GM23338 (cell line): ENCODE measurements around the gene MYLK4. TPM values are rescaled to one million over a fixed set of nuclear protein-coding genes. Genes with fewer than 3 reads are reported as not detected.

Experiments used
- ATAC-seq: fragments of 200-7000 bp; cut with Tn5 transposase; 3 replicates; pipeline ENCODE4 v1.9.1; 2020
- DNase-seq: peaks from one replicate; pipeline ENCODE4 v3.0.0-alpha.2; 2015; ENCODE audit warnings: low spot score
- H2AFZ ChIP-seq: fragments of 200-600 bp; sonication (generic); 2 replicates; pipeline ENCODE4 v1.8.0; 2016; ENCODE audit warnings: antibody characterized with exemption, mild to moderate bottlenecking, moderate library complexity
- H3F3A ChIP-seq: fragments of 200-600 bp; sonication (generic); replicated peaks from 2 replicates; pipeline ENCODE4 v1.8.0; 2017; ENCODE audit warnings: antibody characterized with exemption, mixed run types, low read depth
- H3K27ac ChIP-seq: fragments of 200-600 bp; sonication (generic); 2 replicates; pipeline ENCODE4 v1.6.1; 2016; ENCODE audit warnings: low read depth
- H3K27me3 ChIP-seq: fragments of 200-600 bp; sonication (generic); 2 replicates; pipeline ENCODE4 v1.8.0; 2016; ENCODE audit warnings: mild to moderate bottlenecking, mixed run types, moderate library complexity; ENCODE audit not compliant: insufficient read depth
- H3K36me3 ChIP-seq: fragments of 200-600 bp; sonication (generic); 2 replicates; pipeline ENCODE4 v1.8.0; 2016; ENCODE audit warnings: mild to moderate bottlenecking; ENCODE audit not compliant: insufficient read depth
- H3K4me1 ChIP-seq: fragments of 200-600 bp; sonication (generic); 2 replicates; pipeline ENCODE4 v1.8.0; 2016; ENCODE audit warnings: mild to moderate bottlenecking, moderate library complexity; ENCODE audit not compliant: insufficient read depth
- H3K4me2 ChIP-seq: fragments of 200-600 bp; sonication (generic); 2 replicates; pipeline ENCODE4 v1.7.1; 2017; ENCODE audit warnings: mixed run types
- H3K4me3 ChIP-seq: fragments of 200-600 bp; sonication (generic); 2 replicates; pipeline ENCODE4 v1.6.1; 2016; ENCODE audit warnings: mixed run types
- H3K79me2 ChIP-seq: fragments of 200-600 bp; sonication (generic); replicated peaks from 2 replicates; pipeline ENCODE4 v1.8.0; 2017; ENCODE audit warnings: mild to moderate bottlenecking; ENCODE audit not compliant: insufficient read depth
- H3K9me2 ChIP-seq: fragments of 200-600 bp; sonication (generic); 2 replicates; pipeline ENCODE4 v1.8.0; 2017; ENCODE audit not compliant: insufficient read depth
- H4K20me1 ChIP-seq: fragments of 200-600 bp; sonication (generic); replicated peaks from 2 replicates; pipeline ENCODE4 v1.8.0; 2017; ENCODE audit warnings: mild to moderate bottlenecking; ENCODE audit not compliant: insufficient read depth
- H3K27ac Mint-ChIP-seq: 2 replicates; pipeline ENCODE4 v1.8.0; 2020; ENCODE audit warnings: inconsistent platforms, mild to moderate bottlenecking, moderate library complexity, mixed read lengths
- H3K27me3 Mint-ChIP-seq: 3 replicates; pipeline ENCODE4 v1.8.0; 2022; ENCODE audit warnings: low read depth, mild to moderate bottlenecking, moderate library complexity, mixed read lengths, inconsistent platforms; ENCODE audit not compliant: insufficient read depth, poor library complexity
- H3K36me3 Mint-ChIP-seq: 3 replicates; pipeline ENCODE4 v1.8.0; 2021; ENCODE audit warnings: low read depth, mild to moderate bottlenecking, inconsistent platforms, moderate library complexity, mixed read lengths
- H3K4me1 Mint-ChIP-seq: 3 replicates; pipeline ENCODE4 v1.8.0; 2020; ENCODE audit warnings: mild to moderate bottlenecking, inconsistent platforms, mixed read lengths
- H3K4me3 Mint-ChIP-seq: 3 replicates; pipeline ENCODE4 v1.8.0; 2021; ENCODE audit warnings: moderate library complexity, mild to moderate bottlenecking, inconsistent platforms, mixed read lengths
- H3K9me3 Mint-ChIP-seq: 3 replicates; pipeline ENCODE4 v1.8.0; 2020; ENCODE audit warnings: moderate library complexity, mild to moderate bottlenecking, inconsistent platforms, mixed read lengths
- CREB1 ChIP-seq: fragments of 250-450 bp; sonication (Bioruptor Pico); IDR thresholded peaks from 2 replicates; pipeline ENCODE4 v1.5.0; 2020; ENCODE audit warnings: low read depth, mild to moderate bottlenecking, moderate library complexity
- EZH2 ChIP-seq: fragments of 200-600 bp; sonication (generic); IDR thresholded peaks from one replicate; pipeline ENCODE4 v1.8.0; 2017; ENCODE audit warnings: antibody characterized with exemption, mild to moderate bottlenecking, low read depth; ENCODE audit not compliant: unreplicated experiment
- EZH2phosphoT487 ChIP-seq: fragments of 200-600 bp; sonication (generic); IDR thresholded peaks from one replicate; pipeline ENCODE4 v1.8.1; 2018; ENCODE audit warnings: antibody characterized with exemption; ENCODE audit not compliant: unreplicated experiment
- JUNB ChIP-seq: IDR thresholded peaks from one replicate; pipeline ENCODE4 v1.6.1; 2016; ENCODE audit warnings: antibody characterized with exemption; ENCODE audit not compliant: unreplicated experiment
- NANOG ChIP-seq: IDR thresholded peaks from 2 replicates; pipeline ENCODE4 v1.6.1; 2016; ENCODE audit warnings: antibody characterized with exemption, borderline replicate concordance
- POLR2AphosphoS5 ChIP-seq: IDR thresholded peaks from 2 replicates; pipeline ENCODE4 v1.6.1; 2016; ENCODE audit warnings: antibody characterized with exemption, low read depth
- STAT1 ChIP-seq: IDR thresholded peaks from one replicate; pipeline ENCODE4 v1.6.1; 2016; ENCODE audit warnings: antibody characterized with exemption; ENCODE audit not compliant: unreplicated experiment
- ZNF114 ChIP-seq: fragments of 250-450 bp; sonication (Bioruptor Pico); IDR thresholded peaks from 2 replicates; pipeline ENCODE4 v1.5.0; 2020; ENCODE audit warnings: mild to moderate bottlenecking, moderate library complexity
- ZNF331 ChIP-seq: fragments of 250-450 bp; sonication (Bioruptor Pico); IDR thresholded peaks from 2 replicates; pipeline ENCODE4 v1.5.0; 2020; ENCODE audit warnings: low read depth, mild to moderate bottlenecking, moderate library complexity
- polyA plus RNA-seq: library from polyadenylated mRNA; unstranded; fragments of >200 nt; fragmentation: Nextera tagmentation; extraction: Ambion mirVana; gene quantifications from 2 replicates; pipeline ENCODE4 v1.2.1, GENCODE V29; 2016
- total RNA-seq: library from RNA; depleted of rRNA; stranded (reverse); fragments of >200 nt; shearing (Covaris generic); gene quantifications from 2 replicates; pipeline ENCODE4 v1.2.3, GENCODE V29; 2014
- TF ChIP-seq, protein P1 (sequence below): IDR thresholded peaks from one replicate; pipeline ENCODE4 v1.6.1; 2018; ENCODE audit warnings: antibody characterized with exemption; ENCODE audit not compliant: unreplicated experiment
- TF ChIP-seq, protein P2 (sequence below): fragments of 250-450 bp; sonication (Bioruptor Pico); IDR thresholded peaks from 2 replicates; pipeline ENCODE4 v1.5.0; 2020; ENCODE audit warnings: mild to moderate bottlenecking, moderate library complexity
- TF ChIP-seq, protein P3 (sequence below): IDR thresholded peaks from 2 replicates; pipeline ENCODE4 v1.6.1; 2016; ENCODE audit warnings: antibody characterized with exemption
- TF ChIP-seq, protein P4 (sequence below), 2 experiments: fragments of 200-600 bp in 1 of 2; sonication (generic) in 1 of 2; conservative IDR thresholded peaks; 2 replicates each; pipeline versions ENCODE4 v1.5.1 to v1.6.1; 2016 to 2017; ENCODE audit warnings: antibody characterized with exemption in 2 of 2, low read depth in 2 of 2, mild to moderate bottlenecking in 2 of 2, moderate library complexity in 1 of 2

The MYLK4 gene
- total and polyA plus RNA-seq, 2 experiments from 2014 or later, result 0.03 to 0.17 TPM

DNA sequence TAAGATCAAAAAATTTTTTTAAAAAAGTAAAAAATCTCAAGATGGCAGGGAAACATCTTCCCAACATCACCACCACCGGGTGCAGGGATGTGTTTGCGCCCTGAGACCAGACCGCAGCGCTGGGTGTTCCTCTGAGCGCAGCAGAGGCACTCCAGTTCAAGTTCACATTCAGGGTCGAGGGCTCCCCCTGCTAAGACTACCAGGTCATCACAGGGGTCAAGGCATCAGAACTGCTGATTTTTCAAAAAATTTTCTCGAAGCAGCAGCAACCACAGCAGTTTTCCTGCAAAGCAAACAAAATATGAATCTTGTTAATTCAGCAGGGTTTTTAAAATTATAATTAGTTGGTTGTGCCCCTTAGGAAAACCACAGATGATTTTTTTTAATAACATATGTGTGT lies 83.1 kb downstream of the MYLK4 start (continued):
- TF ChIP-seq NANOG, result no peak

DNA sequence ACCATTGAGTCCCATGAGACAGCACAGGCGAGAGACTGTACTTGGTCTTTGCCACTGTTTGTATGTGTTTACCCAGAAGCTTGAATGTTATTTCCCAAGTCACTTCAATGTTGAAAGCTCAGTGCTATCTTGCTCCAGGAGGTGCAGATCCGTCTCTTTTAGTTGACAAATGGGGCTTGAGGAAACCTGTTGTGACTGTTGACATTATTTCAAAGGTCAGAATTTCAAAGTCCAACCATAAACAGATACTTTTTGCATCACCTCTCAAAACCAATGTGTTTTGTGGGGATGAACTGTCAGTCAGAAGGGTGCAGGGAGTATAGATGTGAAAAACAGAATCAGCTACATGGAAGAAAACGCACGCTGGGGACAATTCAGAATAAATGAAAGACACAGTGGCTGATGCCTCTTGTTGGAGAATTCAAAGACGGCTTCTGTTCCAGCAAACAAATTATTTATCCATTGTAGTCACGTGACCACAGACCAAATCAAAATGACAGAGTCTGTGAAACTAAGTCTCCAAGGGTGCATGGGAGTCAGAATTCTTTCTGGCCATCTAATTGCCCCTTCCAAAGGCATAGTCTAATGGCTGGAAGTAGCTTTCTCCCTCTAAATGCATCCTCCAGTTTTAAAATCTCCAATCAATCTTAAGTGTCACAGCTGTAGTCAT lies 83.7 kb downstream of the MYLK4 start:
- Histone ChIP-seq H3K27me3 (no peaks in the 10 kb centered on the region), H3K36me3 (no peaks in the 10 kb centered on the region), H3K4me1 (peaks cover 19% of the 10 kb centered on the region), H3K27ac (no peak overlapping the region), H3K4me3 (no peak overlapping the region), H3K79me2 (no peaks in the 10 kb centered on the region), H3K9me2 (0 out of 2 replicates have a peak, but pooled peaks cover 6% of the 10 kb centered on the region), H3F3A (no peaks in the 10 kb centered on the region), H2AFZ (0 out of 2 replicates have a peak overlapping the region, but pooled peaks have one; percentile 12), H4K20me1 (no peaks in the 10 kb centered on the region), H3K4me2 (no peak overlapping the region)
- no peak overlapping the region for H3K27ac Mint-ChIP-seq
- ATAC-seq, result no peak
- no peak for DNase-seq
- TF ChIP-seq NANOG, result no peak
- no peak for TF ChIP-seq ZNF331
- no peak for TF ChIP-seq JUNB
- TF ChIP-seq EZH2phosphoT487, result no peak
- TF ChIP-seq POLR2AphosphoS5, result no peak
- TF ChIP-seq, protein P1, sequence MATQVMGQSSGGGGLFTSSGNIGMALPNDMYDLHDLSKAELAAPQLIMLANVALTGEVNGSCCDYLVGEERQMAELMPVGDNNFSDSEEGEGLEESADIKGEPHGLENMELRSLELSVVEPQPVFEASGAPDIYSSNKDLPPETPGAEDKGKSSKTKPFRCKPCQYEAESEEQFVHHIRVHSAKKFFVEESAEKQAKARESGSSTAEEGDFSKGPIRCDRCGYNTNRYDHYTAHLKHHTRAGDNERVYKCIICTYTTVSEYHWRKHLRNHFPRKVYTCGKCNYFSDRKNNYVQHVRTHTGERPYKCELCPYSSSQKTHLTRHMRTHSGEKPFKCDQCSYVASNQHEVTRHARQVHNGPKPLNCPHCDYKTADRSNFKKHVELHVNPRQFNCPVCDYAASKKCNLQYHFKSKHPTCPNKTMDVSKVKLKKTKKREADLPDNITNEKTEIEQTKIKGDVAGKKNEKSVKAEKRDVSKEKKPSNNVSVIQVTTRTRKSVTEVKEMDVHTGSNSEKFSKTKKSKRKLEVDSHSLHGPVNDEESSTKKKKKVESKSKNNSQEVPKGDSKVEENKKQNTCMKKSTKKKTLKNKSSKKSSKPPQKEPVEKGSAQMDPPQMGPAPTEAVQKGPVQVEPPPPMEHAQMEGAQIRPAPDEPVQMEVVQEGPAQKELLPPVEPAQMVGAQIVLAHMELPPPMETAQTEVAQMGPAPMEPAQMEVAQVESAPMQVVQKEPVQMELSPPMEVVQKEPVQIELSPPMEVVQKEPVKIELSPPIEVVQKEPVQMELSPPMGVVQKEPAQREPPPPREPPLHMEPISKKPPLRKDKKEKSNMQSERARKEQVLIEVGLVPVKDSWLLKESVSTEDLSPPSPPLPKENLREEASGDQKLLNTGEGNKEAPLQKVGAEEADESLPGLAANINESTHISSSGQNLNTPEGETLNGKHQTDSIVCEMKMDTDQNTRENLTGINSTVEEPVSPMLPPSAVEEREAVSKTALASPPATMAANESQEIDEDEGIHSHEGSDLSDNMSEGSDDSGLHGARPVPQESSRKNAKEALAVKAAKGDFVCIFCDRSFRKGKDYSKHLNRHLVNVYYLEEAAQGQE, result no peak
- no peak for TF ChIP-seq EZH2
- no peak for TF ChIP-seq ZNF114 (CRISPR knock-in tag)
- TF ChIP-seq CREB1, result no peak
- TF ChIP-seq, protein P2, sequence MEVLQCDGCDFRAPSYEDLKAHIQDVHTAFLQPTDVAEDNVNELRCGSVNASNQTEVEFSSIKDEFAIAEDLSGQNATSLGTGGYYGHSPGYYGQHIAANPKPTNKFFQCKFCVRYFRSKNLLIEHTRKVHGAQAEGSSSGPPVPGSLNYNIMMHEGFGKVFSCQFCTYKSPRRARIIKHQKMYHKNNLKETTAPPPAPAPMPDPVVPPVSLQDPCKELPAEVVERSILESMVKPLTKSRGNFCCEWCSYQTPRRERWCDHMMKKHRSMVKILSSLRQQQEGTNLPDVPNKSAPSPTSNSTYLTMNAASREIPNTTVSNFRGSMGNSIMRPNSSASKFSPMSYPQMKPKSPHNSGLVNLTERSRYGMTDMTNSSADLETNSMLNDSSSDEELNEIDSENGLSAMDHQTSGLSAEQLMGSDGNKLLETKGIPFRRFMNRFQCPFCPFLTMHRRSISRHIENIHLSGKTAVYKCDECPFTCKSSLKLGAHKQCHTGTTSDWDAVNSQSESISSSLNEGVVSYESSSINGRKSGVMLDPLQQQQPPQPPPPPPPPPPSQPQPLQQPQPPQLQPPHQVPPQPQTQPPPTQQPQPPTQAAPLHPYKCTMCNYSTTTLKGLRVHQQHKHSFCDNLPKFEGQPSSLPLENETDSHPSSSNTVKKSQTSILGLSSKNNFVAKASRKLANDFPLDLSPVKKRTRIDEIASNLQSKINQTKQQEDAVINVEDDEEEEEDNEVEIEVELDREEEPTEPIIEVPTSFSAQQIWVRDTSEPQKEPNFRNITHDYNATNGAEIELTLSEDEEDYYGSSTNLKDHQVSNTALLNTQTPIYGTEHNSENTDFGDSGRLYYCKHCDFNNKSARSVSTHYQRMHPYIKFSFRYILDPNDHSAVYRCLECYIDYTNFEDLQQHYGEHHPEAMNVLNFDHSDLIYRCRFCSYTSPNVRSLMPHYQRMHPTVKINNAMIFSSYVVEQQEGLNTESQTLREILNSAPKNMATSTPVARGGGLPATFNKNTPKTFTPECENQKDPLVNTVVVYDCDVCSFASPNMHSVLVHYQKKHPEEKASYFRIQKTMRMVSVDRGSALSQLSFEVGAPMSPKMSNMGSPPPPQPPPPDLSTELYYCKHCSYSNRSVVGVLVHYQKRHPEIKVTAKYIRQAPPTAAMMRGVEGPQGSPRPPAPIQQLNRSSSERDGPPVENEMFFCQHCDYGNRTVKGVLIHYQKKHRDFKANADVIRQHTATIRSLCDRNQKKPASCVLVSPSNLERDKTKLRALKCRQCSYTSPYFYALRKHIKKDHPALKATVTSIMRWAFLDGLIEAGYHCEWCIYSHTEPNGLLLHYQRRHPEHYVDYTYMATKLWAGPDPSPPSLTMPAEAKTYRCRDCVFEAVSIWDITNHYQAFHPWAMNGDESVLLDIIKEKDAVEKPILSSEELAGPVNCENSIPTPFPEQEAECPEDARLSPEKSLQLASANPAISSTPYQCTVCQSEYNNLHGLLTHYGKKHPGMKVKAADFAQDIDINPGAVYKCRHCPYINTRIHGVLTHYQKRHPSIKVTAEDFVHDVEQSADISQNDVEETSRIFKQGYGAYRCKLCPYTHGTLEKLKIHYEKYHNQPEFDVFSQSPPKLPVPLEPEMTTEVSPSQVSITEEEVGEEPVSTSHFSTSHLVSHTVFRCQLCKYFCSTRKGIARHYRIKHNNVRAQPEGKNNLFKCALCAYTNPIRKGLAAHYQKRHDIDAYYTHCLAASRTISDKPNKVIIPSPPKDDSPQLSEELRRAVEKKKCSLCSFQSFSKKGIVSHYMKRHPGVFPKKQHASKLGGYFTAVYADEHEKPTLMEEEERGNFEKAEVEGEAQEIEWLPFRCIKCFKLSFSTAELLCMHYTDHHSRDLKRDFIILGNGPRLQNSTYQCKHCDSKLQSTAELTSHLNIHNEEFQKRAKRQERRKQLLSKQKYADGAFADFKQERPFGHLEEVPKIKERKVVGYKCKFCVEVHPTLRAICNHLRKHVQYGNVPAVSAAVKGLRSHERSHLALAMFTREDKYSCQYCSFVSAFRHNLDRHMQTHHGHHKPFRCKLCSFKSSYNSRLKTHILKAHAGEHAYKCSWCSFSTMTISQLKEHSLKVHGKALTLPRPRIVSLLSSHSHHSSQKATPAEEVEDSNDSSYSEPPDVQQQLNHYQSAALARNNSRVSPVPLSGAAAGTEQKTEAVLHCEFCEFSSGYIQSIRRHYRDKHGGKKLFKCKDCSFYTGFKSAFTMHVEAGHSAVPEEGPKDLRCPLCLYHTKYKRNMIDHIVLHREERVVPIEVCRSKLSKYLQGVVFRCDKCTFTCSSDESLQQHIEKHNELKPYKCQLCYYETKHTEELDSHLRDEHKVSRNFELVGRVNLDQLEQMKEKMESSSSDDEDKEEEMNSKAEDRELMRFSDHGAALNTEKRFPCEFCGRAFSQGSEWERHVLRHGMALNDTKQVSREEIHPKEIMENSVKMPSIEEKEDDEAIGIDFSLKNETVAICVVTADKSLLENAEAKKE (CRISPR knock-in tag), result no peak
- TF ChIP-seq, protein P3, sequence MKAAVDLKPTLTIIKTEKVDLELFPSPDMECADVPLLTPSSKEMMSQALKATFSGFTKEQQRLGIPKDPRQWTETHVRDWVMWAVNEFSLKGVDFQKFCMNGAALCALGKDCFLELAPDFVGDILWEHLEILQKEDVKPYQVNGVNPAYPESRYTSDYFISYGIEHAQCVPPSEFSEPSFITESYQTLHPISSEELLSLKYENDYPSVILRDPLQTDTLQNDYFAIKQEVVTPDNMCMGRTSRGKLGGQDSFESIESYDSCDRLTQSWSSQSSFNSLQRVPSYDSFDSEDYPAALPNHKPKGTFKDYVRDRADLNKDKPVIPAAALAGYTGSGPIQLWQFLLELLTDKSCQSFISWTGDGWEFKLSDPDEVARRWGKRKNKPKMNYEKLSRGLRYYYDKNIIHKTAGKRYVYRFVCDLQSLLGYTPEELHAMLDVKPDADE, result no peak
- TF ChIP-seq, protein P4, sequence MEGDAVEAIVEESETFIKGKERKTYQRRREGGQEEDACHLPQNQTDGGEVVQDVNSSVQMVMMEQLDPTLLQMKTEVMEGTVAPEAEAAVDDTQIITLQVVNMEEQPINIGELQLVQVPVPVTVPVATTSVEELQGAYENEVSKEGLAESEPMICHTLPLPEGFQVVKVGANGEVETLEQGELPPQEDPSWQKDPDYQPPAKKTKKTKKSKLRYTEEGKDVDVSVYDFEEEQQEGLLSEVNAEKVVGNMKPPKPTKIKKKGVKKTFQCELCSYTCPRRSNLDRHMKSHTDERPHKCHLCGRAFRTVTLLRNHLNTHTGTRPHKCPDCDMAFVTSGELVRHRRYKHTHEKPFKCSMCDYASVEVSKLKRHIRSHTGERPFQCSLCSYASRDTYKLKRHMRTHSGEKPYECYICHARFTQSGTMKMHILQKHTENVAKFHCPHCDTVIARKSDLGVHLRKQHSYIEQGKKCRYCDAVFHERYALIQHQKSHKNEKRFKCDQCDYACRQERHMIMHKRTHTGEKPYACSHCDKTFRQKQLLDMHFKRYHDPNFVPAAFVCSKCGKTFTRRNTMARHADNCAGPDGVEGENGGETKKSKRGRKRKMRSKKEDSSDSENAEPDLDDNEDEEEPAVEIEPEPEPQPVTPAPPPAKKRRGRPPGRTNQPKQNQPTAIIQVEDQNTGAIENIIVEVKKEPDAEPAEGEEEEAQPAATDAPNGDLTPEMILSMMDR (conservative IDR thresholded peaks at IDR 0.05; ENCODE audit: low read depth in 2 of 2), result no peak
- no peak for TF ChIP-seq STAT1
- peaks cover 29% of the 10 kb centered on the region for H3K4me1 Mint-ChIP-seq
- no peak overlapping the region for H3K4me3 Mint-ChIP-seq
- peaks cover 11% of the 10 kb centered on the region for H3K9me3 Mint-ChIP-seq
- H3K36me3 Mint-ChIP-seq, result peaks cover 16% of the 10 kb centered on the region
- peaks cover 16% of the 10 kb centered on the region for H3K27me3 Mint-ChIP-seq
